Mesodermal cell (in vitro differentiated cells): ENCODE data around the gene SLC25A34.

ENCODE experiments used
- H3K27ac ChIP-seq: 2 replicates; pipeline ENCODE4 v1.7.0; 2013; ENCODE audit warnings: mild to moderate bottlenecking, low read depth, low read length, moderate library complexity; ENCODE audit not compliant: severe bottlenecking
- H3K36me3 ChIP-seq: 2 replicates; pipeline ENCODE4 v1.7.1; 2013; ENCODE audit warnings: mild to moderate bottlenecking, low read length, moderate library complexity; ENCODE audit not compliant: control insufficient read depth, insufficient read depth
- H3K4me1 ChIP-seq: one replicate; pipeline ENCODE4 v1.7.1; 2013; ENCODE audit warnings: mild to moderate bottlenecking, low read length; ENCODE audit not compliant: insufficient read depth, control insufficient read depth, poor library complexity, severe bottlenecking
- H3K4me3 ChIP-seq: 2 replicates; pipeline ENCODE4 v1.7.0; 2013; ENCODE audit warnings: low read length, control low read depth, mild to moderate bottlenecking; ENCODE audit not compliant: insufficient read depth, poor library complexity, severe bottlenecking; ENCODE audit errors: extremely low read depth
- H3K9me3 ChIP-seq: 2 replicates; pipeline ENCODE4 v1.7.1; 2013; ENCODE audit warnings: mild to moderate bottlenecking, low read length, moderate library complexity; ENCODE audit not compliant: control insufficient read depth
- WGBS, 2 experiments: methylation state at CpG; one replicate each; pipeline ENCODE4 v1.1.5; 2013; ENCODE audit warnings: missing lambda C conversion rate in 2 of 2; ENCODE audit not compliant: insufficient coverage in 2 of 2; 5-methylcytosine and 5-hydroxymethylcytosine counted together

SLC25A34 gene

GRCh38 chr1:15714406-15715136 lies 21.5 kb upstream of the SLC25A34 start:
- Histone ChIP-seq H3K36me3 (peaks cover 59% of the 10 kb centered on the region), H3K4me3 (no peak overlapping the region), H3K9me3 (no peaks in the 10 kb centered on the region), H3K4me1 (no peaks in the 10 kb centered on the region), H3K27ac (no peak overlapping the region)
- WGBS, 2 experiments: 100% methylated on average over 1 to 3 of the region's 4 CpGs

DNA sequence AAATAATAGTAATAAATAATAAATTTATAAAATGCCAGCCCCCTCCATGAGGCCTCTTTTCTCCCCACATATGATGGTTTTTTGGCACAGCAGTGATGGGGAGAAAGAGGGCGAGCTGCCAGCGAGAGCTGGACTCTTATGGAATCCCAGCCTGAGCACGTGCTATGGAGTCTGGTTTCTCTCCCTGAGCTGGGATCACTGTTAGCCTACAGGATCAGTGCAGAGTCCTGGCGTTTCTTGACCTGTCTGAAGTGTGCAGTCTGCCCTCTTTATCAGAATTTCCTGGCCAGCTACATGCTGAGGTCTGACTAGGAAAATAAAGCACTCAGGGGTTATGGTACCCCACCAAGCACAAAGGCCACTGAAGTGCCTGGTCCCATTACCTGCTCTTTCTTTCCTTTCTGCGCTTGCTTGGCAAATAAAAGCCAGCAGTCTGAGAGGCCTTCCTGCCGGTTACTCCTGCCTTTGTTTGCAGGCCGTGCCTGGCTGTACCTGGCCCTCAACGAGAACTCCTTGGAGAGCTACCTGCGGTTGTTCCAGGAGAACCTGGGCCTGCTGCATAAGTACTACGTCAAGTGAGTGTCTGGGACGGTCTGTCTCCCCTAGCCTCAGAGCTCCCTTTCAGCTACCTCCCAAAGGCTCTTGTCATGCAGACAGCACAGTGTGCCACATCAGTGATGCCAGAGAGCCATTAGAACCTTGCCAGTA lies 18.5 kb upstream of the SLC25A34 start:
- Histone ChIP-seq H3K4me1 (no peaks in the 10 kb centered on the region), H3K4me3 (no peak overlapping the region), H3K9me3 (no peaks in the 10 kb centered on the region), H3K27ac (no peak overlapping the region), H3K36me3 (peaks cover 84% of the 10 kb centered on the region)
- 97% methylated on average over 11 of the region's 11 CpGs for WGBS, 2 experiments

- no peak overlapping the region for H3K27ac ChIP-seq
- H3K9me3 ChIP-seq: no peaks in the 10 kb centered on the region
- 94 to 95% methylated on average over 7 to 8 of the region's 8 CpGs for WGBS, 2 experiments
- H3K36me3 ChIP-seq: peaks cover 86% of the 10 kb centered on the region
- no peaks in the 10 kb centered on the region for H3K4me1 ChIP-seq
- no peak overlapping the region for H3K4me3 ChIP-seq
Observed at GRCh38 chr1:15718199-15718601, 17.9 kb upstream of the SLC25A34 start.

DNA sequence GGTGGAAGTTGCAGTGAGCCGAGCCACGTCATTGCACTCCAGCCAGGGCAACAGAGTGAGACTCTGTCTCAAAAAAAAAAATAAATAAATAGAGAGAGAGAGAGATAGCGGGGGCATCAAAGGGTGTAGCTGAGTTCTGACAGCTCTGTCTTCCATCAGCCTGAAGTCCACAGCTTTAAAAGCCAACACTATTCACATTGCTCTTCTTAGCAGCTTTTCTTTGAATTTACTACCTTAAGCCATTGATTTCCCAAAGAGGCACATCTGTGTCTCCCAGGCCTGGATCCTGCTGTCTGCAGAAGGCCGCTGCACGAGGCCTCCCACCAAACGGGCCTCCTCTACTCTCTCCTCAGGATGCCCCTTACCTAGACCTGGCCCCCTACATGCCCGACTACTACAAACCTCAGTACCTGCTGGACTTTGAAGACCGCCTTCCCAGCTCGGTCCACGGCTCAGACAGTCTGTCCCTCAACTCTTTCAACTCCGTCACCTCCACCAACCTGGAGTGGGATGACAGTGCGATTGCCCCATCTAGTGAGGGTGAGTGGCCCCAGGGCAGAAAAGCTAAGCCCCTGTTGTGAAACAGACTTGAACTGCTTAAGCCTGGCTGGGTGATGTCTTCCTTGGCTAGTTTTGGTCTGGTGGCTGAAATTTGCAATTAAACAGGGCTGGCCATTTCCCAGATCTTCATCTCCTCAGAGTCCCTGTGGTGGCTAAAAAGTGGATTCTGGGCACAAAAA lies 16.5 kb upstream of the SLC25A34 start:
- Histone ChIP-seq H3K36me3 (peaks cover 91% of the 10 kb centered on the region), H3K9me3 (no peaks in the 10 kb centered on the region), H3K4me1 (no peaks in the 10 kb centered on the region), H3K27ac (no peak overlapping the region), H3K4me3 (no peak overlapping the region)
- WGBS, 2 experiments: 91 to 93% methylated on average over 10 of the region's 12 CpGs

DNA sequence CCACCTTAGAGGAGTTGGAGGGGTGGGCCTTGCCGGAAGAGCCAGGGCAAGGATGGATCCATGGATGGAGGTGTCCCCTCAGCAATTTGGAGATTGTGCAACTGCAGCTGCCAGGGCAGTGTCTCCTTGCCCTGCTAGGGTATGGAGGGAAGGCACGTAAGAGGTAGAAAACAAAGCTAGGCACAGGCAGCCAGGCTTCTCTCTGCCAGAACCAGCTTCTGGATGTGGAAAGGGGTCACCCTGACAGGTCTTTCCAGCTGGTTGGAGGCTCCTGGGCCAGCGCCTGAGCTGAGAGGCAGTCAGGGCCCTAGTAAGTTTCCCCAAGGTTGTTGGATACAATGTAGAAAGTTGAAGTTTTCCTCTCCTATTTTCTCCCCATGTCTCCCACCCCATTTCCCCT lies 15.2 kb upstream of the SLC25A34 start:
- H3K36me3 ChIP-seq: peaks cover 95% of the 10 kb centered on the region
- WGBS, 2 experiments: 92 to 93% methylated on average over 2 of the region's 3 CpGs

DNA sequence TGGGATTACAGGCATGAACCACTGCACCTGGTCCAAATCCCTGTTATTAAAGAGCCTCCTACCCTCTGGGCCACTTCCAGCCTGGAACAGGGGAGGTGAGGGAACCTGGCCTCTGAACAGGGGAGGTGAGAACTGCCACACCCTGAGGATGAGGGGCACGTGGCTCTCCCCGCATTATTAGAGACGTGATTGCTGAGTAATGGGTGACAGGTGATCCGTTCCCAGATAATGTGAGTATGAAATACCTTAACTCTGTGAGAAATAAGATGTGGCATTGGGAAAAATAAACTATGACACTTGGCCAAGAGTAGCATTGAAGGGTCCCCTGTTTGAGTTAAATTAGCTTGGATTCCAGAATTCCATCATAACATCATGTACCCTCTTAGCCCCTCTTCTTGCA lies 13.6 kb upstream of the SLC25A34 start:
- Histone ChIP-seq H3K9me3 (no peaks in the 10 kb centered on the region), H3K4me1 (peaks cover 3% of the 10 kb centered on the region), H3K27ac (no peak overlapping the region), H3K36me3 (peaks cover 95% of the 10 kb centered on the region), H3K4me3 (no peak overlapping the region)
- 95 to 98% methylated on average over 4 of the region's 4 CpGs for WGBS, 2 experiments

More for the DNA sequence above, 15.2 kb upstream of the SLC25A34 start:
- no peaks in the 10 kb centered on the region for H3K9me3 ChIP-seq
- peaks cover 1% of the 10 kb centered on the region for H3K4me1 ChIP-seq
- H3K27ac ChIP-seq: no peak overlapping the region
- H3K4me3 ChIP-seq: no peak overlapping the region

DNA sequence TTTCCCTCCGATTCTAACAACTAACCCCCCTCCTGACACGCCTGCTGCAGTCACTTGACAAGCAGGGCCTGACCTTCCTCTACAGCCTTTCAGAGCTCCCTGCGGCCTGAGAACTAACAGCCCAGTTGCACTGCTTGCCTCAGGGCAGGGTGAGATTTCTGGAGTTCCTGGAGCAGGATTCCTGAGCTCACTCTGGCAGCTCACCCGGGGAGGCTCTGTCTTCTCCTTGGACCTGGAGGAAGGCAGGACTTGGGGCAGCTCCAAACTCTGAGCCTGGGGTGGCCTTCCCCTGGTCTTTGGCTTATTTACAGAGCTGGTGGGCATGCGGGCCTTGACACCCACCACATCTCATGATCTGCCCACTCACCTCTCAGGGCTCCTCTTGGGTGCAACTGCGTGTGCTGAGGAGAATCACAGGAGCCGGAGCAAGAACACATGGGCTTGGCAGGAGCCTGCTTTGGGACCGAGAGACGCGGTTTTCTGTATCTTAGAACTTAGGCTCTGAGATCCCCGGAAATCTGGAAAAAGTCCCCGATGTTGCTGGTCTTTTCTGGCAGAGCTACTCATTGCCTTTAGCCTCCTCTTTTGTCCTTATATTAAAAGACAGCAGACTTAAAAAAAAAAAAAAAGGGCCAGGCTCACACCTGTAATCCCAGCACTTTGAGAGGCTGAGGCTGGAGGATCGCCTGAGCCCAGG lies 13.1 kb upstream of the SLC25A34 start:
- H3K4me1 ChIP-seq: peaks cover 3% of the 10 kb centered on the region
- no peak overlapping the region for H3K4me3 ChIP-seq
- peaks cover 95% of the 10 kb centered on the region for H3K36me3 ChIP-seq
- no peaks in the 10 kb centered on the region for H3K9me3 ChIP-seq
- 94 to 95% methylated on average over 8 to 11 of the region's 13 CpGs for WGBS, 2 experiments
- no peak overlapping the region for H3K27ac ChIP-seq

- Histone ChIP-seq H3K36me3 (peaks cover 95% of the 10 kb centered on the region), H3K27ac (no peak overlapping the region)
- WGBS, 2 experiments: 95 to 100% methylated on average over 19 of the region's 20 CpGs
Observed at GRCh38 chr1:15723631-15724246, 12.3 kb upstream of the SLC25A34 start.

DNA sequence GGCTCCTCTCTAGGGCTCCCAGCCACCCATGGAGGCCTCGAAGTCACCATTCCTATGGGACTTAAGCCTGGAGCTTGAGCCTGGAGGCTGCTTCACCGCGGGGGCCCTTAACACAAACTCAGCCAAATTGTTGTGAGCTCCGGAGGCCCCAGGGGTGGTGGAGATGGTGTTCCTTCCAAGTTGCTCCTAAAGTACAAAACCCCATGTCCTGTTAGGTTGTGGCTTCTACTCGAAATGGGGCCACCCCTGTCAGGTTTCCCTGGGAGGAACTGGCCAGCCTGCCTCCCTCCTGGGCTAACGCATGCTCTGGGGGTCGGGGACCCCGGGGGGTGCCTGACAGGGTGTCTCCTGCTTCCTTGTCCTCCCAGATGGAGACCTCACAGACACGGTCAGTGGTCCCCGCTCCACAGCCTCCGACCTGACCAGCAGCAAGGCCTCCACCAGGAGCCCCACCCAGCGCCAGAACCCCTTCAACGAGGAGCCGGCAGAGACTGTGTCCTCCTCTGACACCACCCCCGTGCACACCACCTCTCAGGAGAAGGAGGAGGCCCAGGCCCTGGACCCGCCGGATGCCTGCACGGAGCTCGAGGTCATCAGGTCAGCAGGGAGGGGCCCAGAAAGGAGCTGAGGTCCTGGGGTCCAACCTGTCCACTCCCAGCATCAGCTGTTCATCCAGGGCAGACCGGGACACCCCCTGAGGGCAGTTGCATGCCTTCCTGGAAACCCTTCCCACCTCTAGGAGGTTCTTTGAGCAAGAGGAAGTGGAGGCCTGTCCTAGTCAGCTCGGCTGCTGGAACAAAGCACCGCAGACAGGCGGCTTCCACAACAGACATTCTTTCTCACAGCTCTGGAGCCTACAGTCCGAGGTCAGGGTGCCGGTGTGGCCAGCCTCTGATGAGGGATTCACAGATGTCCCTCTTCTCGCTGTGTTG lies 10.8 kb upstream of the SLC25A34 start:
- Histone ChIP-seq H3K9me3 (no peaks in the 10 kb centered on the region), H3K27ac (no peak overlapping the region), H3K36me3 (peaks cover 93% of the 10 kb centered on the region), H3K4me3 (no peak overlapping the region), H3K4me1 (peaks cover 3% of the 10 kb centered on the region)
- 92 to 95% methylated on average over 18 to 21 of the region's 26 CpGs for WGBS, 2 experiments

More at GRCh38 chr1:15723631-15724246, 12.3 kb upstream of the SLC25A34 start:
- Histone ChIP-seq H3K4me1 (peaks cover 3% of the 10 kb centered on the region), H3K4me3 (no peak overlapping the region), H3K9me3 (no peaks in the 10 kb centered on the region)
